GM13976 (cell line): ENCODE results near the gene OR52N4.

ENCODE experiments used
- DNase-seq: peaks from one replicate; pipeline ENCODE4 v3.0.0; 2012; ENCODE audit warnings: low spot score
- CTCF ChIP-seq: IDR thresholded peaks from 2 replicates; pipeline ENCODE4 v1.5.1; 2012; ENCODE audit warnings: borderline replicate concordance, mild to moderate bottlenecking; ENCODE audit not compliant: insufficient read depth; ENCODE audit errors: extremely low read depth, missing control alignments, control extremely low read depth
- in situ Hi-C: fragments of 300-500 bp; cut with MboI; formaldehyde crosslinking; loops from one replicate; pipeline ENCODE4 v1.12.0; 2022; ENCODE audit warnings: low sequenced_read_pairs, mixed read lengths, inconsistent platforms; ENCODE audit not compliant: unreplicated experiment

Gene OR52N4

GRCh38 chr11:5746614-5747013, 7.4 kb upstream of the OR52N4 start:
- no peak for DNase-seq
- in situ Hi-C loops = no loop called here
- TF ChIP-seq CTCF = no peak

- in situ Hi-C loops = no loop called here
- TF ChIP-seq CTCF = no peak
- no peak for DNase-seq
Observed at GRCh38 chr11:5749836-5750235, 4.2 kb upstream of the OR52N4 start.

GRCh38 chr11:5767056-5767455, 13.0 kb downstream of the OR52N4 start:
- in situ Hi-C loops = no loop called here
- TF ChIP-seq CTCF = no peak
- DNase-seq = no peak

GRCh38 chr11:5783255-5783654, 29.2 kb downstream of the OR52N4 start, which contains the start of gene OR52N5:
TSS of gene OR52N5 (minus strand) at chr11:5783355. CDS start at chr11:5778634, 4,721 bp downstream.
- in situ Hi-C loops = no loop called here
- TF ChIP-seq CTCF = no peak
- DNase-seq = no peak

GRCh38 chr11:5791165-5791564, 37.1 kb downstream of the OR52N4 start, which contains the start of gene OR52N1:
TSS of gene OR52N1 (minus strand) at chr11:5791265. CDS start at chr11:5788816, 2,449 bp downstream.
- in situ Hi-C loops = no loop called here
- no peak for TF ChIP-seq CTCF
- no peak for DNase-seq

- no peak for TF ChIP-seq CTCF
- in situ Hi-C loops = no loop called here
- no peak for DNase-seq
Observed at GRCh38 chr11:5796541-5796940, 42.5 kb downstream of the OR52N4 start.
